ENCODE data around the gene TULP1. TPM values are rescaled to one million over a fixed set of nuclear protein-coding genes. Genes with fewer than 3 reads are reported as not detected.

TULP1 gene
- total and polyA plus RNA-seq, 8 donors: 5.4 to 11.9 (median 7.7) TPM; not detected in 2

GRCh38 chr6:35469751-35470662, 42.7 kb downstream of the TULP1 start:
- Histone ChIP-seq H3K27me3 (no peaks in the 10 kb centered on the region), H3K9me3 (no peaks in the 10 kb centered on the region), H3K4me1 (peaks cover 15 to 43% of the 10 kb centered on the region in 2 donors), H3K27ac (peak overlapping the region in 1 of 2 donors; percentile 87), H3K36me3 (peaks cover 0 to 66% of the 10 kb centered on the region in 2 donors), H3K4me3 (peak overlapping the region; percentile 81 to 90)
- intact Hi-C loops (cut with DNase I): no loop called here
- TF ChIP-seq, protein P1, sequence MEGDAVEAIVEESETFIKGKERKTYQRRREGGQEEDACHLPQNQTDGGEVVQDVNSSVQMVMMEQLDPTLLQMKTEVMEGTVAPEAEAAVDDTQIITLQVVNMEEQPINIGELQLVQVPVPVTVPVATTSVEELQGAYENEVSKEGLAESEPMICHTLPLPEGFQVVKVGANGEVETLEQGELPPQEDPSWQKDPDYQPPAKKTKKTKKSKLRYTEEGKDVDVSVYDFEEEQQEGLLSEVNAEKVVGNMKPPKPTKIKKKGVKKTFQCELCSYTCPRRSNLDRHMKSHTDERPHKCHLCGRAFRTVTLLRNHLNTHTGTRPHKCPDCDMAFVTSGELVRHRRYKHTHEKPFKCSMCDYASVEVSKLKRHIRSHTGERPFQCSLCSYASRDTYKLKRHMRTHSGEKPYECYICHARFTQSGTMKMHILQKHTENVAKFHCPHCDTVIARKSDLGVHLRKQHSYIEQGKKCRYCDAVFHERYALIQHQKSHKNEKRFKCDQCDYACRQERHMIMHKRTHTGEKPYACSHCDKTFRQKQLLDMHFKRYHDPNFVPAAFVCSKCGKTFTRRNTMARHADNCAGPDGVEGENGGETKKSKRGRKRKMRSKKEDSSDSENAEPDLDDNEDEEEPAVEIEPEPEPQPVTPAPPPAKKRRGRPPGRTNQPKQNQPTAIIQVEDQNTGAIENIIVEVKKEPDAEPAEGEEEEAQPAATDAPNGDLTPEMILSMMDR (IDR thresholded peaks at IDR 0.05): no peak
- DNase-seq (no peak), ATAC-seq (no peak)

DNA sequence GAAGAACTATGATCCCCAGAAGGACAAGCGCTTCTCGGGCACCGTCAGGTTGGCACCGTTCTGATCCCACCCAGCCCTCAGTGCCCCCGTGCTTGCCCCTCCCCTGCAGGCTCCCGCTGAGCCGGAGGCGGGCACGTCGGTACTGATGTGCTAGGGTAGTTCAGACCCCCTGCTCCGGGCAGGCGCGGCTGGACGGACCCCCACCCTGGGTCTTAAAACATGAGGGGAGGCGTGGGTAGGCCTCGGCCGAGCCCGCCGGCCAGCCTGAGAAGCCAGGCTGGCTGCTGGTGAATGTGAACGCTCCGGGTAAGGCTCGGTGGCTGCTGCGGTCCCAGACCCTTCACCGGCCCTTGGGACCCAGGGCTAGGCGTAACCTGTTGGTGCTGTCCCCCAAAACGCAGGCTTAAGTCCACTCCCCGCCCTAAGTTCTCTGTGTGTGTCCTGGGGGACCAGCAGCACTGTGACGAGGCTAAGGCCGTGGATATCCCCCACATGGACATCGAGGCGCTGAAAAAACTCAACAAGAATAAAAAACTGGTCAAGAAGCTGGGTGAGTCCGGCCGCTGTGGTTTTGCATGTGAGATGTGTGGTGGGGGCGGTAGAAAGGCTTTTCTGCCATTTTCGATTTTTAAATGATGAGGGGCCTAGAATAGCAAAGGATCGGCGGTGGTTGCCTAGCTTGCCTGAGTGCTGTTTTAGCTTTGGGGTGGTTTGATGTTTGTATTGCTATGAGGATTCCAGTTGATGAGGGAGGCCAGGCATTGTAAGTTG, 43.5 kb downstream of the TULP1 start:
- H3K9me3 ChIP-seq: no peaks in the 10 kb centered on the region
- peak overlapping the region; percentile 81 to 90 for H3K4me3 ChIP-seq
- ATAC-seq: peak; percentile 31
- intact Hi-C loops (cut with DNase I): no loop called here
- no peaks in the 10 kb centered on the region for H3K27me3 ChIP-seq
- peaks cover 0 to 63% of the 10 kb centered on the region in 2 donors for H3K36me3 ChIP-seq
- TF ChIP-seq, protein P1 (IDR thresholded peaks at IDR 0.05): no peak
- H3K4me1 ChIP-seq: peaks cover 15 to 43% of the 10 kb centered on the region in 2 donors
- peak in 1 of 4 donors; percentile 85 for DNase-seq
- peak overlapping the region; percentile 87 to 89 for H3K27ac ChIP-seq

DNA sequence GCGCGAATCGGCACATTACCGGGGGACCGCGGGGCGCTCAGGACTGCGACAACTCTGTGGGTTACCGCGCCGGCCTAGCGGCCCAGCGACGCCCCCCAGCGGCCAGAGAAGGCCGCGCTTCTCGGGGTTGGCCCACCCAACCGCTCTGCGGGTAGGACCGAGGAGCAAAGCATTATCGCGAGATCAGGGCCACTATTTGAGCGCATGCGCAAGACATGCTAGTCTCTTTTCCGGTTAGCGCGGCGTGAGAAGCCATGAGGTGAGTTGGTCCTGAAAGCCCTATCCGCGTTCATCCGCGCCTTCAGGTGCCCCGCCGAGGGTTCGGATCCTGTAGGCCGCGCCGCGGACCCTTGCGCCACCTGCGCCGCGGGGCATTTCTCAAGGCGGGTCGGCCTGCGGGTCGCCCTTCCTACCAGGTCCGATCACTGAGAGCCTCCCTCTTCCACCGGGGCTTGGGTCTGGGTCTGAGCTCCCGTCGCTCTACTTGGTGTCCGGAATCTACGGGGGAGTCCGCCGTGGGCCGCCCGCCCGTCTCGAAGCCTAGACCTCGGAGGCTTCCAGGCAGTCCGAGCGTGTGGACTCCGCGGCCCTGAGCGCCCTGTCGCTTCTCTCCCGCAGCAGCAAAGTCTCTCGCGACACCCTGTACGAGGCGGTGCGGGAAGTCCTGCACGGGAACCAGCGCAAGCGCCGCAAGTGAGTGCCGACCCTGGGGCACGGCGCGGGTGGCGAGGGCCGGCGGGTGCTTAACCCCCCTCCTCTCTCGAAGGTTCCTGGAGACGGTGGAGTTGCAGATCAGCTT, 44.3 kb downstream of the TULP1 start, which contains the start of gene RPL10A:
TSS of gene RPL10A (plus strand) at position 221 of the 799 bp plus-strand sequence. CDS start at position 255, 34 bp downstream.
- intact Hi-C loops (cut with DNase I): no loop called here
- Histone ChIP-seq H3K27ac (peak within 1 kb of the TSS; percentile 87 to 89), H3K4me1 (peaks cover 15 to 43% of the 10 kb centered on the region in 2 donors), H3K9me3 (no peaks in the 10 kb centered on the region), H3K36me3 (peaks cover 0 to 59% of the 10 kb centered on the region in 2 donors), H3K27me3 (no peaks in the 10 kb centered on the region), H3K4me3 (peak within 1 kb of the TSS; percentile 81 to 90)
- TF ChIP-seq, protein P1 (IDR thresholded peaks at IDR 0.05): peak; percentile 91 to 96
- ATAC-seq (peak; percentile 96), DNase-seq (peak; percentile 96 to 98 (median 96))

GRCh38 chr6:35465646-35466045, 47.0 kb downstream of the TULP1 start:
- TF ChIP-seq, protein P1 (IDR thresholded peaks at IDR 0.05): no peak
- H3K27ac ChIP-seq: no peak overlapping the region
- intact Hi-C loops (cut with DNase I): no loop called here
- H3K27me3 ChIP-seq: no peaks in the 10 kb centered on the region
- no peaks in the 10 kb centered on the region for H3K9me3 ChIP-seq
- no peak overlapping the region for H3K4me3 ChIP-seq
- peaks cover 9 to 24% of the 10 kb centered on the region in 2 donors for H3K4me1 ChIP-seq
- peaks cover 0 to 50% of the 10 kb centered on the region in 2 donors for H3K36me3 ChIP-seq
- no peak for ATAC-seq
- no peak for DNase-seq

Data from left lung (tissue), 10 donors.